ENCODE results near the gene CHAC1.

Gene CHAC1

GRCh38 chr15:40926659-40927494 is 26.4 kb upstream of the CHAC1 start:
- no peak overlapping the region for H2AFZ ChIP-seq (ENCODE audit: low read length)
- H3F3A ChIP-seq (ENCODE audit: low read depth) = no peaks in the 10 kb centered on the region
- no peaks in the 10 kb centered on the region for H3K9me2 ChIP-seq (replicated peaks; ENCODE audit: low read depth, low read length)
- no peak overlapping the region for H3K9ac ChIP-seq (ENCODE audit: low read depth, low read length, poor library complexity, severe bottlenecking)
- no peaks in the 10 kb centered on the region for H3K9me3 ChIP-seq (ENCODE audit: insufficient read depth, low read depth, low read length)
- no peaks in the 10 kb centered on the region for H4K20me1 ChIP-seq (ENCODE audit: insufficient read depth, low read length, poor library complexity, severe bottlenecking)
- H3K4me1 ChIP-seq (ENCODE audit: insufficient read depth, low read length, poor library complexity, severe bottlenecking) = peaks cover 28% of the 10 kb centered on the region
- H3K4me3 ChIP-seq (ENCODE audit: low read length, poor library complexity, severe bottlenecking) = peak overlapping the region; percentile 74
- TF ChIP-seq CTCF (conservative IDR thresholded peaks at IDR 0.05; ENCODE audit: low read length) = no peak
- no peak for TF ChIP-seq EZH2phosphoT487 (IDR thresholded peaks at IDR 0.05; ENCODE audit: borderline replicate concordance)
- H3K79me2 ChIP-seq (ENCODE audit: insufficient read depth, low read length) = no peaks in the 10 kb centered on the region
- no peaks in the 10 kb centered on the region for H3K36me3 ChIP-seq (ENCODE audit: insufficient read depth, low read length)
- H3K4me2 ChIP-seq (ENCODE audit: low read depth, low read length, poor library complexity, severe bottlenecking) = peak overlapping the region; percentile 92
- H3K27me3 ChIP-seq (ENCODE audit: insufficient read depth, low read length, poor library complexity, severe bottlenecking) = peaks cover 16% of the 10 kb centered on the region

DNA sequence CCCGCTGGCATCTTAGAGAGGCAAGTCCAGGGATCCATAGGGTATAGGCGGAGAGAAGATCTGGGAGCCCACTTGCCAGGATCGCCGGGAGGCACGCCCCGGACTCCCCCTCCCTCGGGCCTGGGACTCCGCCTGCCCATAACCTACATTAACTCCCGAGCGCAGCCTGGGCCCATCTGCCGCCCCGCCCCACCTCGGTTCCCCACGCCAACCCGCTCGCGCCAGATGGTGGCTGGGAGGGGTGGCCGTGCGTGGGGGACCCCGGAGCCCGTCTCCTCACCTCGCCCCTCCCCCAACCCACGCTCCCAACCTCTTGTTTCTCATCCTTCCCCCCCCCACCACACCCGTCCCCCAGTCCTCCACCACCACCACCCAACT is 25.8 kb upstream of the CHAC1 start:
- H3K9me2 ChIP-seq (replicated peaks; ENCODE audit: low read depth, low read length) = no peaks in the 10 kb centered on the region
- no peaks in the 10 kb centered on the region for H4K20me1 ChIP-seq (ENCODE audit: insufficient read depth, low read length, poor library complexity, severe bottlenecking)
- H3K36me3 ChIP-seq (ENCODE audit: insufficient read depth, low read length) = no peaks in the 10 kb centered on the region
- no peaks in the 10 kb centered on the region for H3F3A ChIP-seq (ENCODE audit: low read depth)
- no peaks in the 10 kb centered on the region for H3K9me3 ChIP-seq (ENCODE audit: insufficient read depth, low read depth, low read length)
- 0 out of 2 replicates have a peak overlapping the region, but pooled peaks have one; percentile 79 for H2AFZ ChIP-seq (ENCODE audit: low read length)
- peaks cover 34% of the 10 kb centered on the region for H3K4me1 ChIP-seq (ENCODE audit: insufficient read depth, low read length, poor library complexity, severe bottlenecking)
- H3K4me2 ChIP-seq (ENCODE audit: low read depth, low read length, poor library complexity, severe bottlenecking) = peak overlapping the region; percentile 92
- no peak for TF ChIP-seq EZH2phosphoT487 (IDR thresholded peaks at IDR 0.05; ENCODE audit: borderline replicate concordance)
- peaks cover 16% of the 10 kb centered on the region for H3K27me3 ChIP-seq (ENCODE audit: insufficient read depth, low read length, poor library complexity, severe bottlenecking)
- peak overlapping the region; percentile 74 for H3K4me3 ChIP-seq (ENCODE audit: low read length, poor library complexity, severe bottlenecking)
- H3K79me2 ChIP-seq (ENCODE audit: insufficient read depth, low read length) = no peaks in the 10 kb centered on the region
- no peak overlapping the region for H3K9ac ChIP-seq (ENCODE audit: low read depth, low read length, poor library complexity, severe bottlenecking)

GRCh38 chr15:40927873-40928806 is 25.1 kb upstream of the CHAC1 start:
- Histone ChIP-seq H3K4me3 (ENCODE audit: low read length, poor library complexity, severe bottlenecking) (peak overlapping the region; percentile 74), H3K4me1 (ENCODE audit: insufficient read depth, low read length, poor library complexity, severe bottlenecking) (peaks cover 39% of the 10 kb centered on the region), H3K9ac (ENCODE audit: low read depth, low read length, poor library complexity, severe bottlenecking) (no peak overlapping the region), H4K20me1 (ENCODE audit: insufficient read depth, low read length, poor library complexity, severe bottlenecking) (no peaks in the 10 kb centered on the region), H3F3A (ENCODE audit: low read depth) (no peaks in the 10 kb centered on the region), H3K36me3 (ENCODE audit: insufficient read depth, low read length) (no peaks in the 10 kb centered on the region), H2AFZ (ENCODE audit: low read length) (peak overlapping the region; percentile 79; the same call in 1 of the 2 replicates), H3K27me3 (ENCODE audit: insufficient read depth, low read length, poor library complexity, severe bottlenecking) (peaks cover 16% of the 10 kb centered on the region), H3K79me2 (ENCODE audit: insufficient read depth, low read length) (no peaks in the 10 kb centered on the region), H3K9me2 (replicated peaks; ENCODE audit: low read depth, low read length) (no peaks in the 10 kb centered on the region), H3K4me2 (ENCODE audit: low read depth, low read length, poor library complexity, severe bottlenecking) (peak overlapping the region; percentile 92), H3K9me3 (ENCODE audit: insufficient read depth, low read depth, low read length) (no peaks in the 10 kb centered on the region)
- no peak for TF ChIP-seq EZH2phosphoT487 (IDR thresholded peaks at IDR 0.05; ENCODE audit: borderline replicate concordance)
- TF ChIP-seq CTCF (conservative IDR thresholded peaks at IDR 0.05; ENCODE audit: low read length) = no peak
